GM21529 (cell line): ENCODE data around the gene CCND1.
"Not testable (repeated sequence)": the region's sequence is repeated elsewhere in the genome, so short reads cannot be mapped to it uniquely, and the experiment has no call there.

Experiments
- ATAC-seq: cut with Tn5 transposase; IDR thresholded peaks from one replicate; pipeline ENCODE4 v1.9.1; 2021; ENCODE audit not compliant: unreplicated experiment

CCND1 gene

DNA sequence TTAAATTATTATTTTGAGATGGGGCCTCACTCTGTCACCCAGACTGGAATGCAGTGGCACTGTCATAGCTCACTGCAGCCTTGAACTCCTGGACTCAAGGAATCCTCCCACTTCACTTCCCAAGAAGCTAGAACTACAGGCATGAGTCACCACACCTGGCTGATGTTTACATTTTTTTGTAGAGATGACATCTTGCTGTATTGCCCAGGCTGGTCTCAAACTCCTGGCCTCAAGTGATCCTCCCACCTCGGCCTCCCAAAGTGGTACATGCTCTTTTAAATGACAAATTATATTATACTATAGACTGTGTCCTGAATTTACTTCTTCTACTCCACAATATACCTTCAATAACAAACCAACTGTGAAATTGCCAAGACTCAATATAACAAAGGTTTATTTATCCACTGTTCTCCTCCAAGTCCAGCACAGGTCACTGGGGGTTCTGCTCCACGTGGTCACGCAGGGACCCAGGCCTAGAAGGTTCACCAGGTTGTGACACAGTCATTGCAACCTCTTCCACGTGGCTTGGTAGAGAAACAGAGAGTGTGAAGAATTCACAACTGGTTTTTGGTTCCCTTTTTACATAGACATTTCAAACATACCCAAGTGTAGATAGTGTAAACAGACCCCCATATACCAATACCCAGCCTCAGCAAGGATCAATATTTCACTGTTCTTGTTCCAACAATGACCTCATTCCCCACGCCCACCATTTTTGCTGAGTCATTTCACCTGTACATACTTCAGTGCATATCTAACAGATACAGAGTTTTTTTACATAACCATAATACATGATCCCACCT, 47.2 kb downstream of the CCND1 start:
- not testable (repeated sequence) for ATAC-seq

DNA sequence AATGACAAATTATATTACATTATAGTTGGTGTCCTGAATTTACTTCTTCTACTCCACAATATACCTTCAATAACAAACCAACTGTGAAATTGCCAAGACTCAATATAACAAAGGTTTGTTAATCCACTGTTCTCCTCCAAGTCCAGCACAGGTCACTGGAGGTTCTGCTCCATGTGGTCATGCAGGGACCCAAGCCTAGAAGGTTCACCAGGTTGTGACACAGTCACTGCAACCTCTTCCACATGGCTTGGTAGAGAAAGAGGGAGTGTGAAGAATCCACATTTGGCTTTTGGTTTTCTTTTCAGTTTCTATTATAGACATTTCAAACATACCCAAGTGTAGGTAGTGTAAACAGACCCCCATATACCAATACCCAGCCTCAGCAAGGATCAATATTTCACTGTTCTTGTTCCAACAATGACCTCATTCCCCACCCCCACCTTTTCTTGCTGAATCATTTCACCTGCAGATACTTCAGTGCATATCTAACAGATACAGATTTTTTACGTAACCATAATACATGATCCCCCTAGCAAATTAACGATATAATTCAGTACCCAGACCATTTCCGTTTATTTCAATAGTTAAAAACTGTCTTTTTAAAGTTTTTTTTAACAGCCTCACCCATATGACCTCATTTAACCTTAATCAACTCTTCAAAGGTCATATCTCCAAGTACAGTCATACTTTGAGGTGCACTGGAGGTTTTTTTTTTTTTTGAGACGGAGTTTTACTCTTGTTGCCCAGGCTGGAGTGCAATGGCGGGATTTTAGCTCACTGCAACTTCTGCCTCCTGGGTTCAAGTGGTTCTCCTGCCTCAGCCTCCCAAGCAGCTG, 48.7 kb downstream of the CCND1 start:
- no peak for ATAC-seq

DNA sequence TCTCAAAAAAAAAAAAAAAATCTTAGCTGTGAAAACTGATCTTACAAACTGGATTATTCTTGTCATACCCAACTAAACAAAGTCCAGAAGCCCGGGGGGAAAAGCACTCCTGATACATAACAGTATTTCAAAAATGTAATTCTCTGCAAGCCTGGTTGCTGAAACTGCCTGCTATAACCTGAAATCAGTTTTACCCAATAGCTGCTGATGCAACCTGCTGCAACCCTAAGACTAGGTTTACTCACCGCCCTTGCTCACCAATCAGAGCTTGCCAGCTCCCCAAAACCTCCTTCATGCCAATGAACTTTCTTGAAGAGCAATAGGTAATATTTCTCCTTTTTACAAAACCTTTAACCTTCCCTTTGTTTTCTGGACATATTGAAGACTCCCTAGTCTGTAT, 50.5 kb downstream of the CCND1 start:
- ATAC-seq: no peak

DNA sequence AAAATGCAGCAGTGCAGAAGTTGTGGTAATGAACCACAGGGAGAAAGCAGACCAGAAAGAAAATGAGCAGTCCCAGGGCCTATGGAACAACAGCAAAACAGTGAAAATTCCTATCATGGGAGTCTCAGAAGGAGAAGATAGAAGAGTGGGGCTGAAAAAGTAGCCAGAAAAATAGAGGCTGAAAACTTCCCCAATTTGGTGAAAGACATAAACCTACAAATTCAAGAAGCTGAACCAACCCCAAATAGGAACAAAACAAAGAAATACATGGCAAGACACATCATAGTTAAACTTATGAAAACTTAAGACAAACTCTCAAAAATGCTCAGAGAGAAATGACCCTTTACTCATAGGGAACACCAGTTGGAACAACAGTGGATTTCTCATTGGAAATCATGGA, 51.5 kb downstream of the CCND1 start:
- ATAC-seq: no peak

DNA sequence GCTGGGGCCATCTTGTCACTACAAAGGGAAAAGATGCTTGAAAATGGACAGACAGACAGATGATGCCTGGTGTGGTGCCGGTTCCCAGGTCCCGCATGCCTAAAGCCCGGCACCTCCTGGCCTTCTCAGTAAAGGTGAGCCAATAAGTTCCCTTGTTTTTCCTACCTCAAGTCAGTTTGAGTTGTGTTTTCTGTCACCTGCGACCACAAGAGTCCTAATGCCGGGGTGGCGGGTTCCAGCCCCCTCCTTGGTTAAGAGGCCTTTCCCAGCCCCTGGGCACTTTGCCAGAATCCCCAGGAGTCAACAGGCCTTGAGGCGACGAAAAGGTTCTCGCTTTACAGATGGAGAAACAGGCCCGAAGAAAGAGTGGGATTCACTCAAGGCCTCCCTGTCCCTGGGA, 53.8 kb downstream of the CCND1 start:
- no peak for ATAC-seq

DNA sequence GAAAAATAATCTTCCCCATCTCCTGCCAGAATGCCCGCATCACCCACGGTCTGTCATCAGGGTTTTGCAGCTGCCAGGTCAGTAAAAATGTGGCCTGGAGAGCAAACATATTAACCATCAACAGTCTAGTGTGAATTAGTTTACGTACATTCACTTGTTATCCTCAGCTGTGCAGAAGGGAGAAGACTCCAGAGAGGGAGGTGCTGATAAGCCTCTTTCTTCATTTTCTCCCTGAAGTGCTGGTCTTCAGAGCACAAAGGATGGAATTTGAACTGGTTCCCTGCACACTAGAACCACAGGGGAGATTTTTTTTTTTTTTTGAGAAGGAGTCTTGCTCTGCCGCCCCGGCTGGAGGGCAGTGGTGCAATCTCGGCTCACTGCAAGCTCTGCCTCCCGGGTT, 54.6 kb downstream of the CCND1 start:
- ATAC-seq: no peak

DNA sequence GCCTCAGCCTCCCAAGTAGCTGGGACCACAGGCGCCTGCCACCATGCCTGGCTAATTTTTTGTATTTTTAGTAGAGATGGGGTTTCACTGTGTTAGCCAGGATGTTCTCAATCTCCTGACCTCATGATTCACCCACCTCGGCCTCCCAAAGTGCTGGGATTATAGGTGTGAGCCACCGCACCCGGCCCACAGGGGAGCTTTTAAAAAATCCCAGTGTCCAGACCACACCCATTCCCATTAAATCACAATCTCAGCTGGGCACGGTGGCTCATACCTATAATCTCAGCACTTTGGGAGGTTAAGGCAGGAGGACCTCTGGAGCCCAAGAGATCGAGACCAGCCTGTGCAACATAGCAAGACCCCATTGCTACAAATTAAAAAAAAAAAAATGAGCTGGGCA, 55.0 kb downstream of the CCND1 start:
- not testable (repeated sequence) for ATAC-seq

DNA sequence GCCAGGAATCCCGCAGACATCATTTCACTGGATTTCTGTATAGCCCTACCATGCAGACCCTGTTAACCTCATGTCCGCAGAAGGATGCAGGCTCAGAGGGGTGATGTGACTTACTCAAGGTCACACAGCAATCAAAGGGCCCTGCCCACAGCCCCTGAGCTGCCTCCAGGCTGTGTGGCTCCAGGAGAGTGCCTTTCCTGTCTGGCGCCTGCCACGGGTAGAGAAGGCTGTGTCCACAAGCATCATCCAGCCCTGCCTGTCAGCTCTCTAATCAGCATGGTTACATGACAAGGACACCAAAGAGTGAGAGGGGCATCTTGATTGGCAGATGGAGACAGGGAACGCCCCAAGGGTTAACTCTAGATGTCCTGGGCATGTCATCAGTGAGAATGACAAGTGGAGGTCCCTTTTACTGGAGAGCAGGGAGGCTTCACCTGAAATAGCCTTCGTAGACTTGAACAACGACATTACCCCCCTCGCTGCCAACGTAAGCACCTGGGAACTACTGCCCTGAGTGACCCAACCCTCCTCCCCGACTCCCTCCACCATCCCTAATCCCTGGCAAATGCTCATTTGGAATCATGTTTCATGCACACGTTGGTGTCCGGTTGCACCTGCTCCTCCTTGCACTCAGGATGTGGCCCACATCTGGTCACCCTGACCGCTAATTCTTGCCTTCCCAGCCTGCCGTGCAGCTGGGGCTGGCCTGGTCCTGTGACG, 56.0 kb downstream of the CCND1 start:
- no peak for ATAC-seq

DNA sequence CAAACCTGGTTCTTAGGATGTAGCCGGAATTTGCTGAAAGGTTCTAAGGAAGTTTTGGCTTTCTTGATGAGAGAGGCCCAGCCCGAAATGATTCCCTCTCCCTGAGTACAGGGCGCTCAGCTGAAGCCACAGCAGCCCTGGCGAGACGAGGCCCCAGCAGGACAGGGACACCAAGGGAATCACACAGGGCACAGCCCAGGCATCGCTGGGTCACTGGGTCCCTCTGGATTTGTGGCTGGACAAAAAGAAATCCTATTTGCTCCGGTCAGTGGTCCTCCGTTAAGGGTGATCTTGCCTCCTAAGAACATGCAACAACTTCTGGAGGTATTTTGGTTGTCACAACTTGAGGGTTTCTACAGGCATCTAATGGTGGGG, 56.5 kb downstream of the CCND1 start:
- ATAC-seq: no peak

DNA sequence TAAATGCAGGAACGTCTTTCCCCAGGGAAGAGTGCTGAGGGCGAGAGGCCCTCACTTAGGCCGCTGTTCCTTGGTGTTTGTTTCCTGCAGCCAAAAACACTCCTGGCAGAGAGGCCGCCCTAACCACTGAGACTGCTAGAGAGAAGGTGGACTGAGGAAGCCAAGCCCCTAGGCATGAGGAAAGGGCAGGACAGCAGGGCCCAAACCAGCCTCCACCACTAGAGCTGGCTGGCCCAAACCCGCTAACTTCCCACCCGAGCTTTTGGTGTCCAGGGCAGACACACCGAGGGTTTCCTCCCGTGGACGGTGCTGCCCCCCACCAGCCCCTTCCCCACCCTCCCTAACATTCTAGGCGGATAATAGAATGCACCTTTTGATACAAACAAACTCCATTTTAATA, 56.9 kb downstream of the CCND1 start:
- no peak for ATAC-seq

DNA sequence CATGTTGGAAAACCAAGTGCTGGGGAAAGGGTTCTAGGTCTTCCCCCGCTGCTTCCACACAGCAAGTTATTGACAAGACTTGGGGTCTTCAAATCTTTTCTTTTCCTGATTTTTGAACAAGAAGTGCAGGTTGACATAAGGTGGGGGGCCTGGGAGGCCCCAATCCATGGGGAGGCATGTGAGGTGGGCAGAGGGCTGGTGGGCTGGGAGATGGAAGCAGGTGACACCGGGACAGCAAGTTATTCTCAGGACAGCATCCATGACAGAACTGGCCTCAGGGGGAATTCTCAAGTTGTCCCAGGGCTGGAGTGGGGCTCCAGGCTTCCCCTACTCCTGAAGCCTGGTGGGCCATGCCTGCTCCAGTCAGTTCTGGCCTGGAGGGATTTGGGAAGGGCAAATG, 57.4 kb downstream of the CCND1 start:
- no peak for ATAC-seq

DNA sequence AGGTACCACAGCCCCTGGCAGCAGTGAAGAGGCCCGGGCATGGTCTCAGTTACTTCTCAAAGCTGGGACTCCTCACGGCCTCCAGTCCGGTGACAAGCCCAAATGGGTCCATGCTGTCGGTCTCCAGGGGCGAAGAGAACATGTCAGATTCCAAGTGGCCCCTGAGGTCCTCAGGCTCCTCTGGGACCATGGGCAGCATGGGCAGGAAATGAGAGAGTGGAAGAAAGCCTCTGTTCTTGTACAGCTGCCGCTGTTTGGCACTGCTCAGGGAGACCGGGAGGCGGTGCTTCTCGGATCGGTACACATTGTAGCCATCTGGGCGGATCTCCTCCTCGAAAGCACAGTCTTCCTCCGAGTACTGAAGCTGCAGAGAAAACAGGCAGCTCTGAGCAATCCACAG, 58.3 kb downstream of the CCND1 start:
- ATAC-seq: no peak

DNA sequence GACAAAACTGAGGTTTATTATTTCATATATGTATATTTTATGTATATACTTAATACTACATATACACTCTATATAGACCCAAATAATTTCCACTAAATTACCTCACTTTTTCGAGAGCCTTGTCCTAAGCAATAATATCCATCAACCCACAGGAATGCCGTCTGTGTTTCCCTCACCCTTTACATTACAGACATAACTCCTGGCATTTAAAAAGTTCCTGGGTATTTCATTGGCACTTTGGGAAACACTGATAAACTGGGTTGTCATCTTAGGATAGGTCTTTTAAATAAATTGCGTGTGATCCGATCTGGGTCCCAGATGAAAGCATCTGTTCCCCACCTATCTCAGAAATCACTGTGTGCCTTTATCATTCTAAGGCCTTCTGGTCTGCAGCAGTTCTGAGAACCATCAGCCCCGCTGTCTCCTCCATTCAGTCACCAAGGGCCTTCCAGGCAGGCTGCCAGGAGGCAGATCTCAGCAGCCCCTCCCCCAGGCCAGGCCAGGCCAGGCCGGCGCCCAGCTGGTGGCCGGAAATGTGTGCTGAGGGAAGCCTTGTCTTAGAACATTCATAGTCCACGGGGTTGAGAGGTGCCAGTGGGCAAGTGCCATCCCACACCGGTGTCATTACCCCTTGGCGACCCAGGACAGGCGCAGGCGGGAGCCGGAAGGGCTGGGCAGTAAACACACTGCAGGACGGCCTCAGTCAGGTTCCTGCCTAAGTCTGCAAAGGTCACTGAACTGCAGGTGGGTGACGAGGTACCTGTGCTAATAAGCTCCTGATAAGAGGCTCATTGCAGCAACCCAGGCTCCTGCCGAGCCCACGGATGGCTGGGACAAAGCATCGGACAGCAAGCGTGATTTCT, 59.6 kb downstream of the CCND1 start:
- no peak for ATAC-seq

DNA sequence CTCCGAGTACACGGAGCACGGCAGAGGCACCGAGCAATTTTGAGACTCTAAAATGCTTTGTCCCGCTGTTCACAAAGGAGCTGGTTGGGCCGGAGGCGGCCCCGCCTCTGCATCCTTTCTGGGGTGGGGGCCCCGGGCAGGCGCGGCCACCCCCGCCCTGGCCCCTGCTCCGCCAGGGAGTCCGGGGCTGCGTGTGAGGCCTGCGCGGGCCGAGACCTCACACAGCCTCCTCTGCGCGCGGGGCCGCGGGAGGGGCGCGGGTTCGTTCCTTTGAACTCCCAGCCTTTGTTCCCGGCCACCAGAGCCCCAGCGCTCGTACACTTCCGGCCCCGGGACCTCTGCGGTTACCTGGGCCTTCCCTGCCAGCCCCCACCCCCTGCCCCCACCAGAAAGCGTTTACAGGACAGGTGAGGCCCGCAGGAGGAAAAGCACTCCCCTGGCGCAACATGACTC, 61.3 kb downstream of the CCND1 start:
- ATAC-seq: no peak

DNA sequence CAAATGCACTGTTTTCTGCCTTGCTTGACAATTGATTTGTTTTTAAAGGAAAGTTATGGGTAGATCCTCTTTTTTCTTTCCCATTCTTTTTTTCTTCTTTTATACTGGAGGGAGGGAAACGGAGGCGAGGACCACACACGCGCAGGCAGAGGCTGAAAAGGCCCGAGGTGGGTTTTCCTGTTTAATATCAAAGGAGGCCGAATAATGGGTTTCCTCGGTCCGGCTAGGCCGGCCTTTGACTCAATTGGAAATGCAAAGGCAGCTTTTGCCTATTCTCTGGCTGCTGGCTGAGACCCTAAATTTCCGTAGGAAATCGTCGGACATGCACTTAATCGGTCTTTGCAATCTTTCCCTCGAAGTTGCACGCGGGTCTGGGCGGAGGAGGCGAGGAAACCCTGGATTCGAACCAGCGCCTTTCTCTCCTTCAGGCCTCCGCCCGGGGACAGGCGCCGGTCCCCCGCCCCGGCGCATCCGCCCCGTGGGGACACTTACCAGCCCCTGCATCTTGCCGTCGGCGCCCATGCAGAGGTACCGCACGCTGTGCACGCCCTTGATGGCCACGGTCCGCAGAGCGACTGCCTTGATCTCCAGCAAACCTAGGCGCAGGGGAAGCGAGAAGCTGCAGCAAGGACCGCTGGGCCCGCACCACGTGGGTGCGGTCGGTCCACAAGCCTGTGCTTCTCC, 62.0 kb downstream of the CCND1 start:
- no peak for ATAC-seq

DNA sequence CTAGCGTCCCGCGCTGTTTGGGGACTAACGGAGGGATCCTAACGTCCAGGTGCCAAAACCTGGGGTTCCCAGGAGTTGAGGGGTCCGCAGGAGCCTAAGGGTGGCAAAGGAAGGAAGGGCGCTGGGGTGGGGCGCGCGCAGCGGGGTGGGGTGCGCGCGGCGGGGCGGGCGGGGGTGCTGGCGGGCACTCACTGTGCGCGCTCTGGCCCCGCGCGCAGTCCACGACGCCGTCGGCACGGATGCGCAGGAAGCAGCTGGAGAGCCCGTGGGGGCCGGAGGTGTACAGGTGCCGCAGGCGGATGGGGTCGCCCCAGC, 62.5 kb downstream of the CCND1 start:
- ATAC-seq: no peak
